Hepatocyte (in vitro differentiated cells): Measurements from ENCODE around the gene FRMD4B.

ENCODE experiments used
- EZH2 ChIP-seq: fragments of 200-600 bp; sonication (generic); IDR thresholded peaks from 2 replicates; pipeline ENCODE4 v1.6.1; 2016; ENCODE audit warnings: antibody characterized with exemption, mild to moderate bottlenecking, borderline replicate concordance
- TF ChIP-seq, protein P1 (sequence below): fragments of 200-600 bp; sonication (generic); IDR thresholded peaks from 2 replicates; pipeline ENCODE4 v1.5.1; 2016; ENCODE audit warnings: antibody characterized with exemption, mild to moderate bottlenecking; ENCODE audit not compliant: poor library complexity

DNA sequence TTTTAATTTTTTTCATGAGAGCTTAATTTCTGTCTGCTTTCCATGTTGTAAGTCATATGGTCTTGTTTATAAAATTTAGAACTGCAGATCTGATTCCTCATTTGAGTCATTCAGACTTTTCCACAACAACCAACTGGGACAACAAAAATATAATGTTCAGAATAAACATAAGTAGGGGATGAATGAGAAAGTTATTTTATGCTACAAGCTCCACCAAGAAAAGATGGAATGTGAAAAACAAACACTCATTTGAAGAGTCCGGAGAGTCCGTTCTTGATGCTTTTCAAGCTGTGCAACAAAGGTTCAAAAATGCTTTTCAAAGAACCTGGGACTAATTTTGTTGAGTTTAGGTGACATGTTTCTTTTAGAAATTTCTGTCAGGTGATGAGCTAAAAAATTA is 9.2 kb downstream of the FRMD4B start:
- TF ChIP-seq, protein P1, sequence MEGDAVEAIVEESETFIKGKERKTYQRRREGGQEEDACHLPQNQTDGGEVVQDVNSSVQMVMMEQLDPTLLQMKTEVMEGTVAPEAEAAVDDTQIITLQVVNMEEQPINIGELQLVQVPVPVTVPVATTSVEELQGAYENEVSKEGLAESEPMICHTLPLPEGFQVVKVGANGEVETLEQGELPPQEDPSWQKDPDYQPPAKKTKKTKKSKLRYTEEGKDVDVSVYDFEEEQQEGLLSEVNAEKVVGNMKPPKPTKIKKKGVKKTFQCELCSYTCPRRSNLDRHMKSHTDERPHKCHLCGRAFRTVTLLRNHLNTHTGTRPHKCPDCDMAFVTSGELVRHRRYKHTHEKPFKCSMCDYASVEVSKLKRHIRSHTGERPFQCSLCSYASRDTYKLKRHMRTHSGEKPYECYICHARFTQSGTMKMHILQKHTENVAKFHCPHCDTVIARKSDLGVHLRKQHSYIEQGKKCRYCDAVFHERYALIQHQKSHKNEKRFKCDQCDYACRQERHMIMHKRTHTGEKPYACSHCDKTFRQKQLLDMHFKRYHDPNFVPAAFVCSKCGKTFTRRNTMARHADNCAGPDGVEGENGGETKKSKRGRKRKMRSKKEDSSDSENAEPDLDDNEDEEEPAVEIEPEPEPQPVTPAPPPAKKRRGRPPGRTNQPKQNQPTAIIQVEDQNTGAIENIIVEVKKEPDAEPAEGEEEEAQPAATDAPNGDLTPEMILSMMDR, result no peak
- TF ChIP-seq EZH2, result no peak
